Adrenal gland (tissue), 5 donors: ENCODE data around the gene CCDC134.

Experiments used
- POLR2A ChIP-seq, 2 donors: fragments of 450-650 bp; IDR thresholded peaks; one replicate each; pipeline ENCODE4 v1.6.1; 2017; ENCODE audit warnings: antibody characterized with exemption in 2 of 2, mild to moderate bottlenecking in 2 of 2, moderate library complexity in 1 of 2
- TF ChIP-seq, protein P1 (sequence below), 6 experiments: fragments of 450-650 bp in 4 of 6; fragments of 200-600 bp in 2 of 6; sonication (generic) in 1 of 6; IDR thresholded peaks; 1 replicate in 5 of 6; 2 replicates in 1 of 6; pipeline versions ENCODE4 v1.5.1 to v1.8.0; 2016 to 2021; ENCODE audit warnings: antibody characterized with exemption in 6 of 6, mild to moderate bottlenecking in 2 of 6, moderate library complexity in 1 of 6
- donor health status: DM: no; HTN: no; CAD: no.

DNA sequence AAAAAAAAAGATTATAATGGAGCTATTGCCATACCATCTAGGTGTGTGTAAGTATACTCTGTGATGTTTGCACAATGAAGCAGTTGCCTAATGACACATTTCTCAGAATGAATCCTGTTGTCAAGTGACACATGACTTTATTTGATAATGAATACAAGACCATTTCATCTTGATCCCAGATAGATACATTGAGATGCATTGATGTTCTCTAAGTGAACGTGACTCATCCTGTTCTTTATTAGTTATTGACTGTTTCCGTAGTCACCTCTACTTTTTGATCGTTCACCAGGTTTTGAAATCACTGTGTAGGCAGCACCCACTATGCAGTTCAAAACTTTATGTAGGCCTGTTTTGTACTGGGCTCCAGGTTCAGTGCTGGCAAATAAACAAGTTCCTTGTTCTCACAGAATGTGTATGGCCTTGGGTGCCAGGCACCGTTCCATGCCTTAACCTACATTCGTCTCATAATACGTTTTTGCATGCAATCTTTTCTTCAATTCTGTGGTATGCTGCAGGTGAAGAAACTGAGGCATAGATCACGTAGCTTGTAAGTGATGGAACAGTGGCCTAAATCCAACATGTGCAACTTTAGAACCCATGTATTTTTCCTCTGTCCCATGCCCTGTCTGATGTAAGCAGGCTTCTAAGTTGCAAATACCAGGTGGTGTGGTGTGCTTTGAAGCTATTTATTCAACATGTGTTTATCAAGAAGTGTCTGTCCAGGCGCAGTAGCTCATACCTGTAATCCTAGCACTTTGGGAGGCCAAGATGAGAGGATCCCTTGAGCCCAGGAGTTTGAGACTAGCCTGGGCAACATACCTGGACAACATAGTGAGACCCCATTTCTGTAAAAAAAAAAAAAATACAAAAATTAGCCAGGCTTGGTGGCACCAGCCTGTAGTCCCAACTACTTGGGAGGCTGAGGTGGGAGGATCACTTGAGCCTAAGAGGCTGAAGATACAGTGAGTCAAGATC, 42.8 kb downstream of the CCDC134 start:
- TF ChIP-seq, protein P1, sequence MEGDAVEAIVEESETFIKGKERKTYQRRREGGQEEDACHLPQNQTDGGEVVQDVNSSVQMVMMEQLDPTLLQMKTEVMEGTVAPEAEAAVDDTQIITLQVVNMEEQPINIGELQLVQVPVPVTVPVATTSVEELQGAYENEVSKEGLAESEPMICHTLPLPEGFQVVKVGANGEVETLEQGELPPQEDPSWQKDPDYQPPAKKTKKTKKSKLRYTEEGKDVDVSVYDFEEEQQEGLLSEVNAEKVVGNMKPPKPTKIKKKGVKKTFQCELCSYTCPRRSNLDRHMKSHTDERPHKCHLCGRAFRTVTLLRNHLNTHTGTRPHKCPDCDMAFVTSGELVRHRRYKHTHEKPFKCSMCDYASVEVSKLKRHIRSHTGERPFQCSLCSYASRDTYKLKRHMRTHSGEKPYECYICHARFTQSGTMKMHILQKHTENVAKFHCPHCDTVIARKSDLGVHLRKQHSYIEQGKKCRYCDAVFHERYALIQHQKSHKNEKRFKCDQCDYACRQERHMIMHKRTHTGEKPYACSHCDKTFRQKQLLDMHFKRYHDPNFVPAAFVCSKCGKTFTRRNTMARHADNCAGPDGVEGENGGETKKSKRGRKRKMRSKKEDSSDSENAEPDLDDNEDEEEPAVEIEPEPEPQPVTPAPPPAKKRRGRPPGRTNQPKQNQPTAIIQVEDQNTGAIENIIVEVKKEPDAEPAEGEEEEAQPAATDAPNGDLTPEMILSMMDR (IDR thresholded peaks at IDR 0.05) = no peak
- TF ChIP-seq POLR2A (IDR thresholded peaks at IDR 0.05) = no peak
